ENCODE measurements around the gene ABHD12B. TPM values are rescaled to one million over a fixed set of nuclear protein-coding genes. Genes with fewer than 3 reads are reported as not detected.
A peak's percentile ranks its signal among the peaks of the same experiment; 100 is the strongest.

Gene ABHD12B
- total RNA-seq = not detected

GRCh38 chr14:50871914-50872732 is at the start of gene ABHD12B:
TSS of gene ABHD12B (plus strand) at chr14:50872053. CDS start at chr14:50872175, 122 bp downstream.
- DNase-seq = no peak
- Mint-ChIP-seq H3K27ac (no peak within 1 kb of the TSS), H3K4me3 (no peak within 1 kb of the TSS), H3K9me3 (no peaks in the 10 kb centered on the region), H3K4me1 (ENCODE audit: low read depth) (peaks cover 27% of the 10 kb centered on the region), H3K27me3 (peaks cover 66% of the 10 kb centered on the region), H3K36me3 (no peaks in the 10 kb centered on the region)
- CTCF ChIA-PET = interaction anchor here (2.7 kb wide), 1 partner anchor 12 kb away, joined by 16 read pairs; no protein-coding TSS in a partner anchor
- POLR2A ChIA-PET = no interaction called here
- intact Hi-C loops (cut with micrococcal nuclease) = no loop called here

- intact Hi-C loops (cut with micrococcal nuclease) = loop anchor here (1.0 to 5.0 kb wide), 3 partner anchors 8 to 135 kb away; no protein-coding TSS in a partner anchor
- Mint-ChIP-seq H3K4me1 (ENCODE audit: low read depth) (peaks cover 74% of the 10 kb centered on the region), H3K9me3 (no peaks in the 10 kb centered on the region), H3K4me3 (peak overlapping the region; percentile 13), H3K27me3 (no peaks in the 10 kb centered on the region), H3K27ac (peak overlapping the region; percentile 70), H3K36me3 (peaks cover 12% of the 10 kb centered on the region)
- CTCF ChIA-PET = interaction anchor here (1.1 to 3.7 kb wide), 4 partner anchors 21 to 44 kb away, joined by 3 to 15 read pairs (median 4); no protein-coding TSS in a partner anchor
- POLR2A ChIA-PET = interaction anchor here (1.4 kb wide), 1 partner anchor 35 kb away, joined by 6 read pairs; no protein-coding TSS in a partner anchor
- no peak for DNase-seq
These were observed 49.3 kb upstream of the ABHD12B start for GRCh38 chr14:50822501-50823042.

GRCh38 chr14:50823051-50823761 is 48.6 kb upstream of the ABHD12B start:
- peaks cover 12% of the 10 kb centered on the region for H3K36me3 Mint-ChIP-seq
- CTCF ChIA-PET = interaction anchor here (1.1 to 3.7 kb wide), 4 partner anchors 21 to 45 kb away, joined by 3 to 15 read pairs (median 4); no protein-coding TSS in a partner anchor
- peak overlapping the region; percentile 21 for H3K4me3 Mint-ChIP-seq
- peaks cover 77% of the 10 kb centered on the region for H3K4me1 Mint-ChIP-seq (ENCODE audit: low read depth)
- intact Hi-C loops (cut with micrococcal nuclease) = loop anchor here (5.0 kb wide), 1 partner anchor 134 kb away; no protein-coding TSS in a partner anchor
- H3K9me3 Mint-ChIP-seq = no peaks in the 10 kb centered on the region
- peak overlapping the region; percentile 70 for H3K27ac Mint-ChIP-seq
- POLR2A ChIA-PET = interaction anchor here (1.4 kb wide), 1 partner anchor 36 kb away, joined by 6 read pairs; no protein-coding TSS in a partner anchor
- H3K27me3 Mint-ChIP-seq = no peaks in the 10 kb centered on the region
- DNase-seq = no peak

- intact Hi-C loops (cut with micrococcal nuclease) = loop anchor here (5.0 kb wide), 1 partner anchor 133 kb away; no protein-coding TSS in a partner anchor
- peaks cover 85% of the 10 kb centered on the region for H3K4me1 Mint-ChIP-seq (ENCODE audit: low read depth)
- no peaks in the 10 kb centered on the region for H3K27me3 Mint-ChIP-seq
- H3K36me3 Mint-ChIP-seq = peaks cover 12% of the 10 kb centered on the region
- no peak for DNase-seq
- ChIA-PET CTCF (interaction anchor here (1.2 to 3.7 kb wide), 3 partner anchors 22 to 36 kb away, joined by 3 to 15 read pairs (median 4); no protein-coding TSS in a partner anchor), POLR2A (interaction anchor here (1.4 kb wide), 1 partner anchor 37 kb away, joined by 6 read pairs; no protein-coding TSS in a partner anchor)
- peak overlapping the region; percentile 70 for H3K27ac Mint-ChIP-seq
- H3K9me3 Mint-ChIP-seq = no peaks in the 10 kb centered on the region
- H3K4me3 Mint-ChIP-seq = peak overlapping the region; percentile 21
These were observed 47.9 kb upstream of the ABHD12B start for GRCh38 chr14:50823762-50824636.

GRCh38 chr14:50825307-50825706 is 46.5 kb upstream of the ABHD12B start:
- POLR2A ChIA-PET = no interaction called here
- H3K27ac Mint-ChIP-seq = no peak overlapping the region
- intact Hi-C loops (cut with micrococcal nuclease) = no loop called here

GRCh38 chr14:50826681-50827080 is 45.2 kb upstream of the ABHD12B start:
- no peak overlapping the region for H3K27ac Mint-ChIP-seq
- CTCF ChIA-PET = interaction anchor here (1.1 kb wide), 1 partner anchor 34 kb away, joined by 4 read pairs; no protein-coding TSS in a partner anchor
- POLR2A ChIA-PET = no interaction called here
- no peaks in the 10 kb centered on the region for H3K9me3 Mint-ChIP-seq
- no peak for DNase-seq
- peaks cover 72% of the 10 kb centered on the region for H3K4me1 Mint-ChIP-seq (ENCODE audit: low read depth)
- peaks cover 2% of the 10 kb centered on the region for H3K36me3 Mint-ChIP-seq
- intact Hi-C loops (cut with micrococcal nuclease) = no loop called here
- no peak overlapping the region for H3K4me3 Mint-ChIP-seq
- peaks cover 3% of the 10 kb centered on the region for H3K27me3 Mint-ChIP-seq

More at GRCh38 chr14:50825307-50825706, 46.5 kb upstream of the ABHD12B start:
- peaks cover 82% of the 10 kb centered on the region for H3K4me1 Mint-ChIP-seq (ENCODE audit: low read depth)
- H3K36me3 Mint-ChIP-seq = peaks cover 7% of the 10 kb centered on the region
- CTCF ChIA-PET = interaction anchor here (0.9 kb wide), 1 partner anchor 35 kb away, joined by 3 read pairs; no protein-coding TSS in a partner anchor
- no peaks in the 10 kb centered on the region for H3K27me3 Mint-ChIP-seq
- DNase-seq = no peak
- H3K4me3 Mint-ChIP-seq = no peak overlapping the region
- no peaks in the 10 kb centered on the region for H3K9me3 Mint-ChIP-seq

GRCh38 chr14:50828721-50829488 is 42.9 kb upstream of the ABHD12B start:
- peaks cover 6% of the 10 kb centered on the region for H3K27me3 Mint-ChIP-seq
- H3K4me3 Mint-ChIP-seq = peak overlapping the region; percentile 90
- CTCF ChIA-PET = interaction anchor here (0.7 to 2.9 kb wide), 7 partner anchors 31 to 508 kb away, joined by 3 to 25 read pairs (median 4); no protein-coding TSS in a partner anchor
- DNase-seq = no peak
- H3K4me1 Mint-ChIP-seq (ENCODE audit: low read depth) = peaks cover 56% of the 10 kb centered on the region
- H3K27ac Mint-ChIP-seq = no peak overlapping the region
- POLR2A ChIA-PET = interaction anchor here (0.7 to 1.3 kb wide), 6 partner anchors 11 to 102 kb away, joined by 3 to 9 read pairs (median 4); no protein-coding TSS in a partner anchor
- H3K9me3 Mint-ChIP-seq = no peaks in the 10 kb centered on the region
- H3K36me3 Mint-ChIP-seq = peaks cover 2% of the 10 kb centered on the region
- intact Hi-C loops (cut with micrococcal nuclease) = no loop called here

- Mint-ChIP-seq H3K36me3 (peaks cover 2% of the 10 kb centered on the region), H3K27ac (peak overlapping the region; percentile 61), H3K9me3 (no peaks in the 10 kb centered on the region), H3K4me1 (ENCODE audit: low read depth) (peaks cover 52% of the 10 kb centered on the region), H3K27me3 (peaks cover 6% of the 10 kb centered on the region), H3K4me3 (peak overlapping the region; percentile 90)
- ChIA-PET CTCF (interaction anchor here (0.7 to 2.9 kb wide), 5 partner anchors 31 to 509 kb away, joined by 3 to 25 read pairs (median 4); no protein-coding TSS in a partner anchor), POLR2A (interaction anchor here (0.7 to 1.7 kb wide), 7 partner anchors 11 to 161 kb away, joined by 3 to 9 read pairs (median 4); partner anchors contain the start of gene SAV1)
- no peak for DNase-seq
- intact Hi-C loops (cut with micrococcal nuclease) = loop anchor here (1.0 to 5.0 kb wide), 8 partner anchors 7 to 507 kb away; partner anchors contain the start of gene TMX1
These were observed 42.3 kb upstream of the ABHD12B start for GRCh38 chr14:50829489-50830043.

- H3K4me1 Mint-ChIP-seq (ENCODE audit: low read depth) = peaks cover 54% of the 10 kb centered on the region
- intact Hi-C loops (cut with micrococcal nuclease) = loop anchor here (1.0 to 5.0 kb wide), 8 partner anchors 8 to 508 kb away; partner anchors contain the start of gene TMX1
These were observed 41.6 kb upstream of the ABHD12B start for GRCh38 chr14:50830044-50830931.

More at GRCh38 chr14:50830044-50830931, 41.6 kb upstream of the ABHD12B start:
- Mint-ChIP-seq H3K27ac (peak overlapping the region; percentile 61), H3K9me3 (no peaks in the 10 kb centered on the region), H3K4me3 (peak overlapping the region; percentile 90), H3K36me3 (peaks cover 2% of the 10 kb centered on the region), H3K27me3 (peaks cover 6% of the 10 kb centered on the region)
- CTCF ChIA-PET = interaction anchor here (0.7 to 2.9 kb wide), 5 partner anchors 30 to 509 kb away, joined by 3 to 25 read pairs (median 4); no protein-coding TSS in a partner anchor
- POLR2A ChIA-PET = interaction anchor here (0.6 to 1.7 kb wide), 5 partner anchors 12 to 1039 kb away, joined by 3 to 9 read pairs (median 5); partner anchors contain the start of gene SAV1
- peak; percentile 74 for DNase-seq

Data from activated CD4-positive, alpha-beta memory T cell treated with anti-CD3 and anti-CD28 coated beads for 36 hours (primary cell).